Suprapubic skin (tissue), 4 donors: ENCODE data around the gene AFF1. TPM values are rescaled to one million over a fixed set of nuclear protein-coding genes. Genes with fewer than 3 reads are reported as not detected.

Source experiments
- DNase-seq, 2 donors: peaks; one replicate each; pipeline ENCODE4 v3.0.0-alpha.2; 2019; ENCODE audit warnings: low spot score in 2 of 2
- H3K27ac ChIP-seq: fragments of 200-600 bp; sonication (generic); one replicate; pipeline ENCODE4 v1.5.1; 2019
- H3K27me3 ChIP-seq: fragments of 200-600 bp; sonication (generic); one replicate; pipeline ENCODE4 v1.5.1; 2019
- H3K36me3 ChIP-seq: fragments of 200-600 bp; sonication (generic); one replicate; pipeline ENCODE4 v1.5.1; 2019
- H3K4me1 ChIP-seq: fragments of 200-600 bp; sonication (generic); one replicate; pipeline ENCODE4 v1.5.1; 2019
- H3K4me3 ChIP-seq: fragments of 200-600 bp; sonication (generic); one replicate; pipeline ENCODE4 v1.5.1; 2019; ENCODE audit warnings: mild to moderate bottlenecking
- H3K9me3 ChIP-seq: fragments of 200-600 bp; sonication (generic); one replicate; pipeline ENCODE4 v1.5.1; 2019
- EP300 ChIP-seq: sonication (generic); formaldehyde crosslinking; IDR thresholded peaks from one replicate; pipeline ENCODE4 v1.6.1; 2017; ENCODE audit warnings: antibody characterized with exemption
- POLR2A ChIP-seq, 2 donors: fragments of 450-650 bp; IDR thresholded peaks; one replicate each; pipeline ENCODE4 v1.6.1; 2017; ENCODE audit warnings: antibody characterized with exemption in 2 of 2, mild to moderate bottlenecking in 2 of 2, moderate library complexity in 2 of 2
- POLR2AphosphoS5 ChIP-seq, 3 donors: sonication (generic); formaldehyde crosslinking; IDR thresholded peaks; one replicate each; pipeline ENCODE4 v1.6.1; 2017; ENCODE audit warnings: antibody characterized with exemption in 3 of 3
- WGBS: methylation state at CpG from one replicate; pipeline ENCODE4 v1.1.5; 2018; 5-methylcytosine and 5-hydroxymethylcytosine counted together
- total RNA-seq, 4 donors: library from RNA; depleted of rRNA; stranded (reverse); fragments of >200 nt; gene quantifications; one replicate each; pipeline ENCODE4 v1.1.0, GENCODE V29; 2016
- TF ChIP-seq, protein P1 (sequence below), 2 donors: fragments of 200-600 bp in 1 of 2; fragments of 450-650 bp in 1 of 2; sonication (generic) in 1 of 2; IDR thresholded peaks; one replicate each; pipeline ENCODE4 v1.5.1; 2016 to 2019; ENCODE audit warnings: antibody characterized with exemption in 2 of 2, mild to moderate bottlenecking in 1 of 2, moderate library complexity in 1 of 2

Gene AFF1
- total RNA-seq, 4 donors from 2014 or later, result 67.2 to 175 (median 103) TPM

DNA sequence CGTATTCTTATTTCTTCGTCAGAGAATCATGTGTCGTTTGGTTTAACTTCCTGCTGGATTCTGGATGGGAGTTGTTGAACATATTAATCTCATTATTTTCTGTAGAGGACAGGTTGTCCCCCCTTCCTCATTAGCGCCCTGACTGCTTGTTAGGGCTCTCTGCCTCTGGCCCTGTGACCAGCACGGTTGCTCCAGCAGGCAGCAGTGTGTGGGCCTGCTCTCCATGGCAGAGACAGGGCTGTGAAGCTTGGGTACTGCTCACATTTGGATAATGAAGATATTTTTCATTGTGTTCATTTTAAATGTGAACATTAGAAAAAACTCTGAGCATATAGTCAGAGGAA lies 182.9 kb downstream of the AFF1 start:
- WGBS, result 92% methylated on average over 5 of the region's 5 CpGs
- no peaks in the 10 kb centered on the region for H3K27me3 ChIP-seq
- DNase-seq, result no peak
- H3K36me3 ChIP-seq, result peaks cover 50% of the 10 kb centered on the region
- H3K4me1 ChIP-seq, result peaks cover 36% of the 10 kb centered on the region
- H3K4me3 ChIP-seq, result no peak overlapping the region
- no peak overlapping the region for H3K27ac ChIP-seq
- TF ChIP-seq, protein P1, sequence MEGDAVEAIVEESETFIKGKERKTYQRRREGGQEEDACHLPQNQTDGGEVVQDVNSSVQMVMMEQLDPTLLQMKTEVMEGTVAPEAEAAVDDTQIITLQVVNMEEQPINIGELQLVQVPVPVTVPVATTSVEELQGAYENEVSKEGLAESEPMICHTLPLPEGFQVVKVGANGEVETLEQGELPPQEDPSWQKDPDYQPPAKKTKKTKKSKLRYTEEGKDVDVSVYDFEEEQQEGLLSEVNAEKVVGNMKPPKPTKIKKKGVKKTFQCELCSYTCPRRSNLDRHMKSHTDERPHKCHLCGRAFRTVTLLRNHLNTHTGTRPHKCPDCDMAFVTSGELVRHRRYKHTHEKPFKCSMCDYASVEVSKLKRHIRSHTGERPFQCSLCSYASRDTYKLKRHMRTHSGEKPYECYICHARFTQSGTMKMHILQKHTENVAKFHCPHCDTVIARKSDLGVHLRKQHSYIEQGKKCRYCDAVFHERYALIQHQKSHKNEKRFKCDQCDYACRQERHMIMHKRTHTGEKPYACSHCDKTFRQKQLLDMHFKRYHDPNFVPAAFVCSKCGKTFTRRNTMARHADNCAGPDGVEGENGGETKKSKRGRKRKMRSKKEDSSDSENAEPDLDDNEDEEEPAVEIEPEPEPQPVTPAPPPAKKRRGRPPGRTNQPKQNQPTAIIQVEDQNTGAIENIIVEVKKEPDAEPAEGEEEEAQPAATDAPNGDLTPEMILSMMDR (IDR thresholded peaks at IDR 0.05), result no peak
- no peak for TF ChIP-seq POLR2AphosphoS5 (IDR thresholded peaks at IDR 0.05)
- TF ChIP-seq EP300, result no peak
- TF ChIP-seq POLR2A (IDR thresholded peaks at IDR 0.05), result no peak
- no peaks in the 10 kb centered on the region for H3K9me3 ChIP-seq

DNA sequence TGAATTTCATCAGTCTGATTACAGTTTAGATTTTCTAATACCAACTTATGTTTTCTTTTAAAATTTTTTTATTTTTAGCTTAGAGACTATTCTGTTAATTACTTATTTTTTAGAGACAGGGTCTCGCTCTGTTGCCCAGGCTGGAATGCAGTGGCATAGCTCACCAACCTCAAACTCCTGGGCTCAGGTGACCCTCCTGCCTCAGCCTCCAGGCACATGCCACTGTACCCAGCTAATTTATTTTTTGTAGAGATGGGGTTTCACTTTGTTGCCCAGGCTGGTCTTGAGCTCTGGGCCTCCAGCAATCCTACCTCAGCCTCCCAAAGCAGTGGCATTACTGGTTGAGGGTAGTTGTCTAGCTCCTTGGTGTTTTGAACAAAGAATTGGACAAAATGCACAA lies 183.6 kb downstream of the AFF1 start:
- Histone ChIP-seq H3K27ac (no peak overlapping the region), H3K4me3 (no peak overlapping the region), H3K9me3 (no peaks in the 10 kb centered on the region), H3K27me3 (no peaks in the 10 kb centered on the region), H3K4me1 (peaks cover 43% of the 10 kb centered on the region), H3K36me3 (peaks cover 44% of the 10 kb centered on the region)
- no peak for TF ChIP-seq EP300
- TF ChIP-seq, protein P1 (IDR thresholded peaks at IDR 0.05), result no peak
- TF ChIP-seq POLR2AphosphoS5 (IDR thresholded peaks at IDR 0.05), result no peak
- TF ChIP-seq POLR2A (IDR thresholded peaks at IDR 0.05), result no peak
- no peak for DNase-seq
- 94% methylated on average over 1 of the region's 1 CpG for WGBS

DNA sequence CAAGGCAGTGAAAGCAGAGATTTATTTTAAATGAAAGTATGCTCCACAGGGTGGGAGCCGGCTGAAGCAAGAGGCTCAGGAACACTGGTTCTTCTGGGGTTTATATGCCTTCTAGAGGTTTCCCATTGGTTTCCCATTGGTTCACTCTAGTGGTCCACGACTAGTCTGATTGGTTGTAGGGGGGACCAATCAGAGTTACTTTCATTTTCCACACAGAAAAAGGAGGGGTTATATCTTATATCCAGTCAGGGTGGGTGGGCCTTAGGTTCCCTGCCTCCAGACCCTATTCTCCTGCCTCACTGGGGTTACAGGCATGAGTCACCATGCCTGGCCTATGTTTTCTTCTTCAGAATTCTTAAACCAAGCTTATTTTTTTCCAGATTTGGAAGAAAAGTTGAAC lies 184.0 kb downstream of the AFF1 start:
- Histone ChIP-seq H3K4me3 (no peak overlapping the region), H3K9me3 (no peaks in the 10 kb centered on the region), H3K36me3 (peaks cover 41% of the 10 kb centered on the region), H3K4me1 (peaks cover 45% of the 10 kb centered on the region), H3K27ac (peak overlapping the region; percentile 90), H3K27me3 (no peaks in the 10 kb centered on the region)
- 93% methylated on average over 2 of the region's 2 CpGs for WGBS
- no peak for DNase-seq
- TF ChIP-seq, protein P1 (IDR thresholded peaks at IDR 0.05), result no peak
- TF ChIP-seq POLR2AphosphoS5 (IDR thresholded peaks at IDR 0.05) (no peak), EP300 (no peak), POLR2A (IDR thresholded peaks at IDR 0.05) (no peak)

DNA sequence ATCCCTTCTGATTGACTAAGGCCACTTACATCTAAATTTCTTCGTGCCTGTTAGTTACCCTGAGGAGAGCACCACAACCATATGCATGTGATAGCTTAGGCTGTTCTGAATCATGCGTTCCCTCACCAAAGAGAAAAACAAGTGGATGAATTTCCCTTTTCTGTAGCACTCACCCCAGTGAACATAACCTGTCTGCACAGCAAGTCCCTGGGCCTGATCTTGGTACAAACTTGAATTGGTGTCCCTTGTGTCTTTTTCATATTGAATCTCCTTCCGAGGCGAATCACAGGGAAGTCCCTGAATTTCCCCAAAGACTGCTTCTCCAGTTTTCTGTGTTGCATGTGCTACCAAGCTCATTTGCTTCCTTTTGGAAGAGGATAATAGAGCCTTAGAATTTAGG lies 185.2 kb downstream of the AFF1 start:
- peak overlapping the region; percentile 33 for H3K4me3 ChIP-seq
- whole genome bisulfite sequencing, result 51% methylated on average over 4 of the region's 4 CpGs
- peaks cover 35% of the 10 kb centered on the region for H3K36me3 ChIP-seq
- H3K9me3 ChIP-seq, result no peaks in the 10 kb centered on the region
- H3K27me3 ChIP-seq, result no peaks in the 10 kb centered on the region
- peaks cover 45% of the 10 kb centered on the region for H3K4me1 ChIP-seq
- peak overlapping the region; percentile 90 for H3K27ac ChIP-seq
- DNase-seq, result no peak
- TF ChIP-seq, protein P1 (IDR thresholded peaks at IDR 0.05), result no peak
- TF ChIP-seq POLR2AphosphoS5 (IDR thresholded peaks at IDR 0.05) (no peak), POLR2A (IDR thresholded peaks at IDR 0.05) (no peak), EP300 (no peak)

DNA sequence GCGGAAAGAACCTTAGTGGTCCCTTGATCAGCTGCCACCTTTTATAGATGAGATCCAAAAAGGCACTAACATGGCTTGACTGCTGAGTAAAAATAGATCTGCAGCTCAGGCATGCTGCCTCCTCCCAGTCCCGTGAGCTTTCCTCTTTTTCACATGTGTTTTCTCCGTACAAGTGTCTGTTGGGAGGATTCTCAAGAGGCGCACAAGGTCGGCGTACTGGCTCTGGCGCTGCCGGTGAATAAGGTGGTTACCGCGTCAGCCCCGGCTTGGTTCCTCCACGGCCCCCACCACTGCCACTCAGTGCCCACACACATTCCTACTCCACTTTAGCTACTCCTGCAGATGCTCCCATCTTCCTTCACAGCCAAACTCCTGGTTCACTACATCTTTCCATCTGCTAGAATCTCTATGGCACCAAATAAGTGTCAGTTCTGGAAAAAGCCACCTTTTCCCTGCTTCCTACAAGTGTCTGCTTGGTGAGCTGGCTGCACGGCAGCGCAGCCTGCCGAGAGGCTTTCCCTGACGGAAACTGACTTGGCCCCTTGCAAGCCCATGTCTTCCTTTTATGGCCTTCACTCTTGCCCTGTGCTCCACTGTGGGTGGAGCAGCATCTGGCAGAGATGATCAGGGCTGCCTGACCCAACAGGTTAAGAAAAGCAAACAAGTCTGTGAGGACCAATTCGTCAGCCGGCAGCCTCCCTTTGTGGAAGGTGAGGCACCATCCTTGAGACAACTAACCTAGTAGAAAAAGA lies 185.8 kb downstream of the AFF1 start:
- no peak for DNase-seq
- H3K36me3 ChIP-seq, result peaks cover 35% of the 10 kb centered on the region

More for the DNA sequence above, 185.8 kb downstream of the AFF1 start:
- H3K4me3 ChIP-seq, result peak overlapping the region; percentile 33
- peak overlapping the region; percentile 90 for H3K27ac ChIP-seq
- no peaks in the 10 kb centered on the region for H3K9me3 ChIP-seq
- peaks cover 45% of the 10 kb centered on the region for H3K4me1 ChIP-seq
- 54% methylated on average over 18 of the region's 18 CpGs for WGBS
- TF ChIP-seq POLR2A (IDR thresholded peaks at IDR 0.05) (no peak), EP300 (no peak), POLR2AphosphoS5 (IDR thresholded peaks at IDR 0.05) (no peak)
- TF ChIP-seq, protein P1 (IDR thresholded peaks at IDR 0.05), result no peak
- H3K27me3 ChIP-seq, result no peaks in the 10 kb centered on the region
